ENCODE measurements around the gene MSANTD1. TPM values are rescaled to one million over a fixed set of nuclear protein-coding genes. Genes with fewer than 3 reads are reported as not detected.

The MSANTD1 gene
- polyA plus RNA-seq, 1 donor from 2014 or later: 12.7 TPM

DNA sequence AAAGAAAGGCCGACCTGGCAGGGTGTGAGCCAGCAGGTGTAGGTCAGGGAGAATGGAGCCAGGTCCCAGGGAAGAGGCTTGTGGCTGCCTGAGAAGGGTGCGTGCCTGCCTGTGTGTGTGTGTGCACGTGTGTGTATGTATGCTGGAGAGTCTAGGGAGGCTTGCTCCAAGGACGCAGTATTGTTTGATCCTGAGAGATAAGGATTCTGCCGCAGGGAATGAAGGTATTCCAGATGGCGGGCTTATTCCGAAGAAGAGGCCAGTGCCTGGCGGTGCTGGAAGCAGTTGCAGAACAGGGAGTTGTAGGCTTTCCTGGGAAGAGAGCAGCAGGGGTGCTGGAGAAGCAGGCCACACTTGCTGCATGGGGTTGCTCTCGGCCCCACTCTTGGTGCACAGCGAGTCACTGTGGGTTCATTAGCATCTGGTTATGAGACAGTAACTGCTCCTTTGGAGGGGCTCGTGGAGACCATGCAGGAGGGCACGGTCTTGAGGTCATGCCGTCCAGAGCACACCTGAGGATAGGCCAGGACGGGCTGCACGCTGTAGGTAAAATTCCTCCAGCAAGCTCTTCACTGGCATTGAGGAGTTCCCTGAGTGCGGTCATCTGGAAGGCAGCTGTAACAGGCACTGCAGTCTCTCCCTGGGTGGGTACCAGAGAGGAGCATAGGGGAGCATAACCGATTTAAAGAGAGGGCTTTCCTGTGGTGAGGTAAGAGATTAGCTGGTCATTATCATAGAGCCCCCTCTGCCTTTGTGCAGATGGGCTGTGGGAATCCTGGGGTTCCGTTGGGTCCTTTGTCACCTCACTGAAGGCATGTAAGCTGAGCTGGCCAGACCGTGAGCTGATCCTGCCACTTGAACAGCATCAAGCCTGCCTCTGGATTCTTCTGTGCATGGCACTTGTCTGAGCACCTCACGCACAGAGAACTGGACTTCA is 29.9 kb upstream of the MSANTD1 start:
- no peaks in the 10 kb centered on the region for H3K27me3 ChIP-seq (ENCODE audit: insufficient read depth, low read depth, low read length)
- no peaks in the 10 kb centered on the region for H3K9me3 ChIP-seq (ENCODE audit: low read length)
- H3K79me2 ChIP-seq (replicated peaks; ENCODE audit: insufficient read depth, low read length): no peaks in the 10 kb centered on the region
- no peak overlapping the region for H3K27ac ChIP-seq (ENCODE audit: low read length)
- H3K9me2 ChIP-seq (ENCODE audit: insufficient read depth, low read length): no peaks in the 10 kb centered on the region
- no peaks in the 10 kb centered on the region for H3F3A ChIP-seq (ENCODE audit: insufficient read depth, low read length, poor library complexity, severe bottlenecking)
- no peaks in the 10 kb centered on the region for H4K20me1 ChIP-seq (ENCODE audit: insufficient read depth)
- no peak overlapping the region for H2AFZ ChIP-seq (ENCODE audit: low read depth, low read length)
- H3K4me3 ChIP-seq (ENCODE audit: low read length): no peak overlapping the region
- no peak overlapping the region for H3K4me2 ChIP-seq (ENCODE audit: low read length)
- no peak for TF ChIP-seq EZH2 (IDR thresholded peaks at IDR 0.05; ENCODE audit: borderline replicate concordance, insufficient read depth, low read length, poor library complexity, severe bottlenecking)
- TF ChIP-seq RAD21 (conservative IDR thresholded peaks at IDR 0.05): no peak
- TF ChIP-seq, protein P1, sequence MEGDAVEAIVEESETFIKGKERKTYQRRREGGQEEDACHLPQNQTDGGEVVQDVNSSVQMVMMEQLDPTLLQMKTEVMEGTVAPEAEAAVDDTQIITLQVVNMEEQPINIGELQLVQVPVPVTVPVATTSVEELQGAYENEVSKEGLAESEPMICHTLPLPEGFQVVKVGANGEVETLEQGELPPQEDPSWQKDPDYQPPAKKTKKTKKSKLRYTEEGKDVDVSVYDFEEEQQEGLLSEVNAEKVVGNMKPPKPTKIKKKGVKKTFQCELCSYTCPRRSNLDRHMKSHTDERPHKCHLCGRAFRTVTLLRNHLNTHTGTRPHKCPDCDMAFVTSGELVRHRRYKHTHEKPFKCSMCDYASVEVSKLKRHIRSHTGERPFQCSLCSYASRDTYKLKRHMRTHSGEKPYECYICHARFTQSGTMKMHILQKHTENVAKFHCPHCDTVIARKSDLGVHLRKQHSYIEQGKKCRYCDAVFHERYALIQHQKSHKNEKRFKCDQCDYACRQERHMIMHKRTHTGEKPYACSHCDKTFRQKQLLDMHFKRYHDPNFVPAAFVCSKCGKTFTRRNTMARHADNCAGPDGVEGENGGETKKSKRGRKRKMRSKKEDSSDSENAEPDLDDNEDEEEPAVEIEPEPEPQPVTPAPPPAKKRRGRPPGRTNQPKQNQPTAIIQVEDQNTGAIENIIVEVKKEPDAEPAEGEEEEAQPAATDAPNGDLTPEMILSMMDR (IDR thresholded peaks at IDR 0.05; ENCODE audit: poor library complexity, severe bottlenecking): no peak
- no peak for TF ChIP-seq SMC3 (conservative IDR thresholded peaks at IDR 0.05; ENCODE audit: poor library complexity)
- TF ChIP-seq, protein P2, sequence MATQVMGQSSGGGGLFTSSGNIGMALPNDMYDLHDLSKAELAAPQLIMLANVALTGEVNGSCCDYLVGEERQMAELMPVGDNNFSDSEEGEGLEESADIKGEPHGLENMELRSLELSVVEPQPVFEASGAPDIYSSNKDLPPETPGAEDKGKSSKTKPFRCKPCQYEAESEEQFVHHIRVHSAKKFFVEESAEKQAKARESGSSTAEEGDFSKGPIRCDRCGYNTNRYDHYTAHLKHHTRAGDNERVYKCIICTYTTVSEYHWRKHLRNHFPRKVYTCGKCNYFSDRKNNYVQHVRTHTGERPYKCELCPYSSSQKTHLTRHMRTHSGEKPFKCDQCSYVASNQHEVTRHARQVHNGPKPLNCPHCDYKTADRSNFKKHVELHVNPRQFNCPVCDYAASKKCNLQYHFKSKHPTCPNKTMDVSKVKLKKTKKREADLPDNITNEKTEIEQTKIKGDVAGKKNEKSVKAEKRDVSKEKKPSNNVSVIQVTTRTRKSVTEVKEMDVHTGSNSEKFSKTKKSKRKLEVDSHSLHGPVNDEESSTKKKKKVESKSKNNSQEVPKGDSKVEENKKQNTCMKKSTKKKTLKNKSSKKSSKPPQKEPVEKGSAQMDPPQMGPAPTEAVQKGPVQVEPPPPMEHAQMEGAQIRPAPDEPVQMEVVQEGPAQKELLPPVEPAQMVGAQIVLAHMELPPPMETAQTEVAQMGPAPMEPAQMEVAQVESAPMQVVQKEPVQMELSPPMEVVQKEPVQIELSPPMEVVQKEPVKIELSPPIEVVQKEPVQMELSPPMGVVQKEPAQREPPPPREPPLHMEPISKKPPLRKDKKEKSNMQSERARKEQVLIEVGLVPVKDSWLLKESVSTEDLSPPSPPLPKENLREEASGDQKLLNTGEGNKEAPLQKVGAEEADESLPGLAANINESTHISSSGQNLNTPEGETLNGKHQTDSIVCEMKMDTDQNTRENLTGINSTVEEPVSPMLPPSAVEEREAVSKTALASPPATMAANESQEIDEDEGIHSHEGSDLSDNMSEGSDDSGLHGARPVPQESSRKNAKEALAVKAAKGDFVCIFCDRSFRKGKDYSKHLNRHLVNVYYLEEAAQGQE (IDR thresholded peaks at IDR 0.05; ENCODE audit: borderline replicate concordance): no peak
- no peak for TF ChIP-seq MXI1 (conservative IDR thresholded peaks at IDR 0.05; ENCODE audit: poor library complexity, severe bottlenecking)
- TF ChIP-seq POLR2AphosphoS5 (IDR thresholded peaks at IDR 0.05): no peak
- no peak for TF ChIP-seq TAF1 (IDR thresholded peaks at IDR 0.05; ENCODE audit: low read depth)
- no peak for TF ChIP-seq EP300 (conservative IDR thresholded peaks at IDR 0.05; ENCODE audit: poor library complexity, severe bottlenecking)
- H3K36me3 ChIP-seq (ENCODE audit: insufficient read depth, low read length): peaks cover 10% of the 10 kb centered on the region
- H3K9ac ChIP-seq (ENCODE audit: low read length): no peak overlapping the region

DNA sequence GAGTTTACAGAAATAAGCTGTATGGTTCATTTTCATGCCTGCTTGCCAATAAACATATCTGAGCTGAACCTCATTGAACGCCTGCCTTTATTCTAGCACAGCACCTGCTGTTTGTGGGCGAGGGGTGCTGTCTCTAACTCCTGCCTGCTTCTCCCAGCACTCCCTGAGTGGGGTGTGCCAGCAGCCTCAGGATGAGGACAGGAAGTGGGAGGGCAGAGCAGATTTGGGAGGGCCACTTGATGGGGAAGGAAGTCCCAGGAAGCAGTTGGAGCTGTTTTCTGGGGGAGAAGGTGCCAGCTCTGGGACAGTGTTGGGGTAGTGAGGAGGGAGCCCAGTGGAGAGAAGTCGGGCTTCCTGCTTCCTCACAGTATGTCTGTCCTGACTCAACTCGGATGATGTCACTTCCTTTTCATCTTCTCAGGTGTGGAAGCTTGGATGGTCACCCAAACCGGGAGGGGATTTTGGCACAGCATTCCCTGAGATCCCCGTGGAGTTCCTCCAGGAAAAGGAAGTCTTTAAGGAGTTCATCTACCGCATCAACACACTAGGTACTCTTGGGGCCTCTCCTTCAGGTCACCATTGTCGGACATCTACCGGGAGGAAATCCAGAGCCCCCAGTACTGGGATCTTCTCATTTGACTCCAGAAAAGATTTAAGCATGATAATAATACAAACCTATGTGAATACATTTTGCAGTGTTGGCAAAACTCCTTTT is 29.0 kb upstream of the MSANTD1 start:
- Histone ChIP-seq H4K20me1 (ENCODE audit: insufficient read depth) (no peaks in the 10 kb centered on the region), H3F3A (ENCODE audit: insufficient read depth, low read length, poor library complexity, severe bottlenecking) (no peaks in the 10 kb centered on the region), H3K79me2 (replicated peaks; ENCODE audit: insufficient read depth, low read length) (no peaks in the 10 kb centered on the region), H3K27me3 (ENCODE audit: insufficient read depth, low read depth, low read length) (no peaks in the 10 kb centered on the region), H3K27ac (ENCODE audit: low read length) (no peak overlapping the region), H3K9ac (ENCODE audit: low read length) (no peak overlapping the region), H3K9me2 (ENCODE audit: insufficient read depth, low read length) (no peaks in the 10 kb centered on the region), H2AFZ (ENCODE audit: low read depth, low read length) (no peak overlapping the region), H3K36me3 (ENCODE audit: insufficient read depth, low read length) (peaks cover 10% of the 10 kb centered on the region), H3K4me3 (ENCODE audit: low read length) (no peak overlapping the region), H3K9me3 (ENCODE audit: low read length) (no peaks in the 10 kb centered on the region), H3K4me2 (ENCODE audit: low read length) (no peak overlapping the region)
- no peak for TF ChIP-seq MXI1 (conservative IDR thresholded peaks at IDR 0.05; ENCODE audit: poor library complexity, severe bottlenecking)
- no peak for TF ChIP-seq EP300 (conservative IDR thresholded peaks at IDR 0.05; ENCODE audit: poor library complexity, severe bottlenecking)
- TF ChIP-seq SMC3 (conservative IDR thresholded peaks at IDR 0.05; ENCODE audit: poor library complexity): no peak
- TF ChIP-seq, protein P1 (IDR thresholded peaks at IDR 0.05; ENCODE audit: poor library complexity, severe bottlenecking): no peak
- TF ChIP-seq, protein P2 (IDR thresholded peaks at IDR 0.05; ENCODE audit: borderline replicate concordance): no peak
- no peak for TF ChIP-seq RAD21 (conservative IDR thresholded peaks at IDR 0.05)
- no peak for TF ChIP-seq POLR2AphosphoS5 (IDR thresholded peaks at IDR 0.05)
- TF ChIP-seq TAF1 (IDR thresholded peaks at IDR 0.05; ENCODE audit: low read depth): no peak
- TF ChIP-seq EZH2 (IDR thresholded peaks at IDR 0.05; ENCODE audit: borderline replicate concordance, insufficient read depth, low read length, poor library complexity, severe bottlenecking): no peak

Measured in neural cell (in vitro differentiated cells).